ENCODE results near the gene LRMDA.

- TF ChIP-seq EZH2 (IDR thresholded peaks at IDR 0.05; ENCODE audit: borderline replicate concordance, low read depth, low read length, severe bottlenecking) (no peak), CTCF (IDR thresholded peaks at IDR 0.05; ENCODE audit: extremely low read depth in 1 of 2, insufficient read depth in 1 of 2, low read depth in 1 of 2, low read length in 2 of 2) (no peak), POLR2AphosphoS5 (IDR thresholded peaks at IDR 0.05; ENCODE audit: insufficient read depth, low read depth, low read length) (no peak), POLR2A (IDR thresholded peaks at IDR 0.05; ENCODE audit: low read depth, low read length) (no peak), MAX (IDR thresholded peaks at IDR 0.05; ENCODE audit: insufficient read depth, insufficient read length) (no peak), MYC (IDR thresholded peaks at IDR 0.05; ENCODE audit: low read depth, low read length) (no peak), JUN (IDR thresholded peaks at IDR 0.05; ENCODE audit: borderline replicate concordance, insufficient read depth, insufficient read length, low read depth) (no peak), GATA2 (IDR thresholded peaks at IDR 0.05; ENCODE audit: insufficient read depth, insufficient read length, low read depth, low read length) (no peak), FOS (IDR thresholded peaks at IDR 0.05; ENCODE audit: borderline replicate concordance, insufficient read depth, low read length) (no peak)
Observed at GRCh38 chr10:75857896-75858295, 426.5 kb downstream of the LRMDA start.
